Upper lobe of left lung (tissue), 6 donors: Measurements from ENCODE around the gene RAI1. TPM values are rescaled to one million over a fixed set of nuclear protein-coding genes. Genes with fewer than 3 reads are reported as not detected.

ENCODE experiments used
- ATAC-seq, 2 donors: fragments of 200-7000 bp; cut with Tn5 transposase; one replicate each; pipeline ENCODE4 v1.9.1; 2022; ENCODE audit warnings: mild to moderate bottlenecking in 2 of 2, moderate library complexity in 2 of 2; ENCODE audit not compliant: low FRiP score in 2 of 2
- DNase-seq, 2 donors: peaks; one replicate each; pipeline ENCODE4 v3.0.0-alpha.2; 2019 to 2020
- H3K27ac ChIP-seq, 4 donors: fragments of 200-600 bp; sonication (generic); one replicate each; pipeline ENCODE4 v1.5.1; 2016 to 2019
- H3K27me3 ChIP-seq, 4 donors: fragments of 200-600 bp; sonication (generic); one replicate each; pipeline ENCODE4 v1.5.1; 2017 to 2019
- H3K36me3 ChIP-seq, 4 donors: fragments of 200-600 bp; sonication (generic); one replicate each; pipeline ENCODE4 v1.5.1; 2016 to 2019
- H3K4me1 ChIP-seq, 4 donors: fragments of 200-600 bp; sonication (generic); one replicate each; pipeline ENCODE4 v1.5.1; 2018 to 2019
- H3K4me3 ChIP-seq, 4 donors: fragments of 200-600 bp; sonication (generic); one replicate each; pipeline ENCODE4 v1.5.1; 2017 to 2019; ENCODE audit warnings: mild to moderate bottlenecking in 2 of 4, moderate library complexity in 1 of 4
- H3K9me3 ChIP-seq, 4 donors: fragments of 200-600 bp; sonication (generic); one replicate each; pipeline ENCODE4 v1.5.1; 2018 to 2019
- EP300 ChIP-seq, 4 donors: sonication (generic); formaldehyde crosslinking; IDR thresholded peaks; one replicate each; pipeline ENCODE4 v1.5.1; 2017; ENCODE audit warnings: antibody characterized with exemption in 4 of 4, control low read depth in 2 of 4
- POLR2A ChIP-seq, 4 donors: fragments of 450-650 bp; IDR thresholded peaks; one replicate each; pipeline ENCODE4 v1.5.1; 2016 to 2017; ENCODE audit warnings: antibody characterized with exemption in 4 of 4, mild to moderate bottlenecking in 2 of 4
- POLR2AphosphoS5 ChIP-seq, 2 donors: sonication (generic); formaldehyde crosslinking; IDR thresholded peaks; one replicate each; pipeline ENCODE4 v1.5.1; 2017; ENCODE audit warnings: antibody characterized with exemption in 2 of 2
- WGBS, 2 donors: methylation state at CpG; one replicate each; pipeline ENCODE4 v1.1.5; 2017 to 2018; 5-methylcytosine and 5-hydroxymethylcytosine counted together
- total RNA-seq, 6 donors: library from RNA; depleted of rRNA in 4 of 6; stranded (reverse); fragments of >200 nt in 4 of 6; gene quantifications; one replicate each; pipeline versions ENCODE4 v1.1.0 to v1.2.1, GENCODE V29; 2016 to 2021
- TF ChIP-seq, protein P1 (sequence below), 6 experiments: fragments of 450-650 bp in 4 of 6; fragments of 200-600 bp in 2 of 6; sonication (generic) in 2 of 6; IDR thresholded peaks; one replicate each; pipeline ENCODE4 v1.5.1; 2016 to 2019; ENCODE audit warnings: antibody characterized with exemption in 6 of 6
- donor health status: DM: no; HTN: no; CAD: no; lungs with moderate emphysema.
- donor health status: DM: no; HTN: yes; CAD: no; lungs with severe emphysema.

The RAI1 gene
- total RNA-seq, 6 donors from 2014 or later = 33.8 to 76.6 (median 41.2) TPM

DNA sequence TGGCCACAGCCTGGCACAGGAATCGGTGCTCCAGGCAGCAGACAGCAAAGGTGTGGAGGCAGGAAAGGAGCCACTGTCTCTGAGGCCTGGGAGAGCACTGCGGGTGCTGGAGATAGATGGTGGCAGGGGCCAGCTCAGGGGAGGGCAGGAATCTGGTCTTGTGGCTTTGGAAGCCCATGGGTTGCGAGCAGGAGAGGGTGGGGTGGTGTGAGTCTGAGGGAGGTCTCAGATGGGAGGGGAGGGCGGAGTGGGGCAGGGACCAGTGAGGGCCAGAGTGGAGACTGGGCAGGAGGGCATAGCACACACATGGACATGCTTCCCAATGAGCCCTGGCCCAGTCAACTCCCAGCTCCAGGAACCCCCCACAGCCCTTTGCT lies 85.5 kb downstream of the RAI1 start:
- DNase-seq (no peak), ATAC-seq (no peak)
- Histone ChIP-seq H3K36me3 (peaks cover 0 to 8% (median 3%) of the 10 kb centered on the region in 4 donors), H3K27ac (no peak overlapping the region), H3K4me1 (peaks cover 11 to 24% (median 11%) of the 10 kb centered on the region in 4 donors), H3K4me3 (no peak overlapping the region), H3K27me3 (no peaks in the 10 kb centered on the region), H3K9me3 (no peaks in the 10 kb centered on the region)
- TF ChIP-seq POLR2A (IDR thresholded peaks at IDR 0.05) = no peak
- TF ChIP-seq, protein P1, sequence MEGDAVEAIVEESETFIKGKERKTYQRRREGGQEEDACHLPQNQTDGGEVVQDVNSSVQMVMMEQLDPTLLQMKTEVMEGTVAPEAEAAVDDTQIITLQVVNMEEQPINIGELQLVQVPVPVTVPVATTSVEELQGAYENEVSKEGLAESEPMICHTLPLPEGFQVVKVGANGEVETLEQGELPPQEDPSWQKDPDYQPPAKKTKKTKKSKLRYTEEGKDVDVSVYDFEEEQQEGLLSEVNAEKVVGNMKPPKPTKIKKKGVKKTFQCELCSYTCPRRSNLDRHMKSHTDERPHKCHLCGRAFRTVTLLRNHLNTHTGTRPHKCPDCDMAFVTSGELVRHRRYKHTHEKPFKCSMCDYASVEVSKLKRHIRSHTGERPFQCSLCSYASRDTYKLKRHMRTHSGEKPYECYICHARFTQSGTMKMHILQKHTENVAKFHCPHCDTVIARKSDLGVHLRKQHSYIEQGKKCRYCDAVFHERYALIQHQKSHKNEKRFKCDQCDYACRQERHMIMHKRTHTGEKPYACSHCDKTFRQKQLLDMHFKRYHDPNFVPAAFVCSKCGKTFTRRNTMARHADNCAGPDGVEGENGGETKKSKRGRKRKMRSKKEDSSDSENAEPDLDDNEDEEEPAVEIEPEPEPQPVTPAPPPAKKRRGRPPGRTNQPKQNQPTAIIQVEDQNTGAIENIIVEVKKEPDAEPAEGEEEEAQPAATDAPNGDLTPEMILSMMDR (IDR thresholded peaks at IDR 0.05) = no peak
- TF ChIP-seq EP300 (IDR thresholded peaks at IDR 0.05) = no peak
- TF ChIP-seq POLR2AphosphoS5 (IDR thresholded peaks at IDR 0.05) = no peak
- WGBS, 2 donors = 91 to 92% methylated on average over 4 of the region's 4 CpGs

- Histone ChIP-seq H3K27me3 (no peaks in the 10 kb centered on the region), H3K27ac (no peak overlapping the region), H3K9me3 (no peaks in the 10 kb centered on the region), H3K4me1 (peaks cover 11 to 24% (median 11%) of the 10 kb centered on the region in 4 donors), H3K4me3 (no peak overlapping the region), H3K36me3 (peaks cover 0 to 8% (median 3%) of the 10 kb centered on the region in 4 donors)
- WGBS, 2 donors = 79 to 88% methylated on average over 7 of the region's 7 CpGs
- TF ChIP-seq, protein P1 (IDR thresholded peaks at IDR 0.05) = no peak
- TF ChIP-seq EP300 (IDR thresholded peaks at IDR 0.05) (no peak), POLR2AphosphoS5 (IDR thresholded peaks at IDR 0.05) (no peak), POLR2A (IDR thresholded peaks at IDR 0.05) (no peak)
- no peak for ATAC-seq
- DNase-seq = no peak
Measured at GRCh38 chr17:17767154-17767869, 86.1 kb downstream of the RAI1 start.

GRCh38 chr17:17767887-17768418 lies 86.7 kb downstream of the RAI1 start:
- no peak for DNase-seq
- no peak for ATAC-seq
- no peaks in the 10 kb centered on the region for H3K9me3 ChIP-seq
- peaks cover 11 to 24% (median 11%) of the 10 kb centered on the region in 4 donors for H3K4me1 ChIP-seq
- H3K27me3 ChIP-seq = no peaks in the 10 kb centered on the region
- no peak overlapping the region for H3K27ac ChIP-seq
- TF ChIP-seq EP300 (IDR thresholded peaks at IDR 0.05) (no peak), POLR2A (IDR thresholded peaks at IDR 0.05) (no peak)
- 86 to 87% methylated on average over 6 of the region's 6 CpGs for WGBS, 2 donors
- H3K4me3 ChIP-seq = no peak overlapping the region
- H3K36me3 ChIP-seq = peaks cover 0 to 8% (median 3%) of the 10 kb centered on the region in 4 donors

- Histone ChIP-seq H3K4me1 (peaks cover 9 to 24% (median 11%) of the 10 kb centered on the region in 4 donors), H3K36me3 (peaks cover 0 to 8% (median 3%) of the 10 kb centered on the region in 4 donors), H3K27me3 (no peaks in the 10 kb centered on the region), H3K9me3 (no peaks in the 10 kb centered on the region), H3K4me3 (no peak overlapping the region), H3K27ac (no peak overlapping the region)
- DNase-seq = peak in 1 of 2 donors; percentile 54
- ATAC-seq = peak in 1 of 2 donors; percentile 27
- TF ChIP-seq EP300 (IDR thresholded peaks at IDR 0.05) = no peak
- TF ChIP-seq POLR2A (IDR thresholded peaks at IDR 0.05) = no peak
- TF ChIP-seq POLR2AphosphoS5 (IDR thresholded peaks at IDR 0.05) = no peak
- TF ChIP-seq, protein P1 (IDR thresholded peaks at IDR 0.05) = no peak
- WGBS, 2 donors = 40 to 46% methylated on average over 13 to 14 of the region's 14 CpGs
Measured at GRCh38 chr17:17768424-17769088, 87.3 kb downstream of the RAI1 start.

- Histone ChIP-seq H3K9me3 (no peaks in the 10 kb centered on the region), H3K27ac (no peak overlapping the region), H3K36me3 (peaks cover 0 to 6% (median 2%) of the 10 kb centered on the region in 4 donors), H3K27me3 (no peaks in the 10 kb centered on the region), H3K4me3 (no peak overlapping the region), H3K4me1 (peaks cover 18 to 32% (median 20%) of the 10 kb centered on the region in 4 donors)
- 78 to 85% methylated on average over 24 to 25 of the region's 25 CpGs for WGBS, 2 donors
- ATAC-seq = no peak
- TF ChIP-seq POLR2AphosphoS5 (IDR thresholded peaks at IDR 0.05) (no peak), EP300 (IDR thresholded peaks at IDR 0.05) (no peak)
- TF ChIP-seq, protein P1 (IDR thresholded peaks at IDR 0.05) = peak in 1 of 6 experiments; percentile 12
- DNase-seq = no peak
Measured at GRCh38 chr17:17769869-17770631, 88.8 kb downstream of the RAI1 start.
